HCT116 (cell line): Measurements from ENCODE around the gene EGFL8. TPM values are rescaled to one million over a fixed set of nuclear protein-coding genes. Genes with fewer than 3 reads are reported as not detected.
"Not testable (repeated sequence)": the region's sequence is repeated elsewhere in the genome, so short reads cannot be mapped to it uniquely, and the experiment has no call there.

ENCODE experiments used
- ATAC-seq: fragments of 200-7000 bp; cut with Tn5 transposase; 2 replicates; pipeline ENCODE4 v1.9.1; 2020; ENCODE audit warnings: mild to moderate bottlenecking, moderate library complexity
- BruUV-seq: library from RNA; stranded (reverse); fragments of 400-500 nt; replicated peaks from 2 replicates; lab custom pipeline; 2021; lab: Mats Ljungman, UMichigan
- CTCF ChIA-PET: fragments of 300-600 bp; sonication (Branson Sonifier 250); formaldehyde crosslinking; loops from one replicate; lab custom pipeline; 2021; ENCODE audit warnings: antibody characterized with exemption; lab: Charles Lee
- POLR2A ChIA-PET: fragments of 300-600, 350-600 bp; sonication (Branson Sonifier 250); formaldehyde crosslinking; loops from one replicate; lab custom pipeline; 2021; ENCODE audit warnings: antibody characterized with exemption; lab: Charles Lee
- RAD21 ChIA-PET, 2 experiments: fragments of 300-600 bp; sonication (Branson Sonifier 250); formaldehyde crosslinking; loops; one replicate each; lab custom pipeline; 2023; ENCODE audit warnings: low total read pairs in 2 of 2; ENCODE audit not compliant: uncharacterized antibody in 2 of 2, unreplicated experiment in 2 of 2, low non-redundant PET in 1 of 2; lab: Charles Lee
- DNase-seq: peaks from one replicate; pipeline ENCODE4 v3.0.0-alpha.2; 2010; ENCODE audit warnings: low read depth, low spot score
- H2AFZ ChIP-seq: fragments of 200-600 bp; shearing (Covaris generic), sonication (generic); 2 replicates; pipeline ENCODE4 v1.6.1; 2017; ENCODE audit warnings: low read depth, mixed run types, mixed read lengths, antibody characterized with exemption, low read length; ENCODE audit not compliant: poor library complexity, severe bottlenecking
- H3K27ac ChIP-seq: 2 replicates; pipeline ENCODE4 v1.5.1; 2012; ENCODE audit warnings: low read depth, low read length
- H3K27me3 ChIP-seq: fragments of 200-600 bp; sonication (generic); 2 replicates; pipeline ENCODE4 v1.6.1; 2016; ENCODE audit warnings: mixed run types, low read length, mixed read lengths; ENCODE audit not compliant: insufficient read depth
- H3K36me3 ChIP-seq, 2 experiments: fragments of 200-500 bp in 1 of 2; fragments of 200-600 bp in 1 of 2; sonication (Bioruptor generic) in 1 of 2; sonication (generic) in 1 of 2; 2 replicates each; pipeline versions ENCODE4 v1.5.1 to v1.6.1; 2014 to 2016; ENCODE audit warnings: low read length in 2 of 2, inconsistent platforms in 1 of 2, mixed read lengths in 1 of 2, mixed run types in 1 of 2; ENCODE audit not compliant: insufficient read depth in 2 of 2, control insufficient read depth in 1 of 2
- H3K4me1 ChIP-seq, 2 experiments: fragments of 200-600 bp in 1 of 2; sonication (generic) in 1 of 2; 2 replicates each; pipeline versions ENCODE4 v1.5.1 to v1.6.1; 2012 to 2017; ENCODE audit warnings: low read length in 2 of 2, inconsistent platforms in 1 of 2, mild to moderate bottlenecking in 1 of 2, mixed read lengths in 1 of 2, mixed run types in 1 of 2, moderate library complexity in 1 of 2; ENCODE audit not compliant: insufficient read depth in 2 of 2, control insufficient read depth in 1 of 2
- H3K4me2 ChIP-seq: fragments of 200-600 bp; sonication (generic); 2 replicates; pipeline ENCODE4 v1.6.1; 2017; ENCODE audit warnings: mixed run types, low read length, mixed read lengths
- H3K4me3 ChIP-seq, 2 experiments: fragments of 200-600 bp in 1 of 2; sonication (generic) in 1 of 2; replicated peaks in 1 of 2; 2 replicates each; pipeline ENCODE4 v1.5.1; 2011 to 2016; ENCODE audit warnings: low read length in 2 of 2, control low read depth in 1 of 2, low read depth in 1 of 2, mild to moderate bottlenecking in 1 of 2, mixed read lengths in 1 of 2, mixed run types in 1 of 2
- H3K79me2 ChIP-seq: fragments of 200-600 bp; sonication (generic); 2 replicates; pipeline ENCODE4 v1.6.1; 2017; ENCODE audit warnings: mild to moderate bottlenecking, mixed run types, low read length, moderate library complexity, mixed read lengths; ENCODE audit not compliant: insufficient read depth
- H3K9ac ChIP-seq: fragments of 200-600 bp; sonication (generic); 2 replicates; pipeline ENCODE4 v1.6.1; 2016; ENCODE audit warnings: low read length, mixed read lengths
- H3K9me2 ChIP-seq: fragments of 200-600 bp; sonication (generic), shearing (Covaris generic); 2 replicates; pipeline ENCODE4 v1.6.1; 2017; ENCODE audit warnings: mixed run types, mild to moderate bottlenecking, moderate library complexity; ENCODE audit not compliant: insufficient read depth
- H3K9me3 ChIP-seq, 2 experiments: fragments of 200-500 bp in 1 of 2; fragments of 200-600 bp in 1 of 2; sonication (Bioruptor generic) in 1 of 2; sonication (generic) in 1 of 2; 2 replicates each; pipeline ENCODE4 v1.6.1; 2014 to 2017; ENCODE audit warnings: low read length in 2 of 2, mixed read lengths in 2 of 2, inconsistent platforms in 1 of 2, low read depth in 1 of 2, mild to moderate bottlenecking in 1 of 2, mixed run types in 1 of 2, moderate library complexity in 1 of 2; ENCODE audit not compliant: control insufficient read depth in 1 of 2, insufficient read depth in 1 of 2
- H4K20me1 ChIP-seq: fragments of 200-600 bp; sonication (generic), shearing (Covaris generic); 2 replicates; pipeline ENCODE4 v1.6.1; 2017; ENCODE audit warnings: mixed run types, mild to moderate bottlenecking, moderate library complexity; ENCODE audit not compliant: insufficient read depth
- CEBPB ChIP-seq: IDR thresholded peaks from 2 replicates; pipeline ENCODE4 v1.6.1; 2012; ENCODE audit warnings: low read depth
- POLR2AphosphoS5 ChIP-seq: IDR thresholded peaks from 2 replicates; pipeline ENCODE4 v1.6.1; 2011; ENCODE audit warnings: mild to moderate bottlenecking, low read depth, low read length, moderate library complexity
- SRF ChIP-seq: IDR thresholded peaks from 2 replicates; pipeline ENCODE4 v1.6.1; 2012; ENCODE audit warnings: low read depth
- intact Hi-C: fragments of 100-400 bp; cut with micrococcal nuclease; formaldehyde crosslinking; loops from 2 replicates; pipeline ENCODE4 v1.10.0; 2022
- total RNA-seq: library from RNA; stranded (reverse); gene quantifications from one replicate; pipeline ENCODE4 v1.2.1, GENCODE V29; 2021; ENCODE audit not compliant: unreplicated experiment
- TF ChIP-seq, protein P1 (sequence below): IDR thresholded peaks from 2 replicates; pipeline ENCODE4 v1.6.1; 2012
- TF ChIP-seq, protein P2 (sequence below): IDR thresholded peaks from 2 replicates; pipeline ENCODE4 v1.6.1; 2012

Gene EGFL8
- total RNA-seq, 1 experiment from 2014 or later: 29.0 TPM

DNA sequence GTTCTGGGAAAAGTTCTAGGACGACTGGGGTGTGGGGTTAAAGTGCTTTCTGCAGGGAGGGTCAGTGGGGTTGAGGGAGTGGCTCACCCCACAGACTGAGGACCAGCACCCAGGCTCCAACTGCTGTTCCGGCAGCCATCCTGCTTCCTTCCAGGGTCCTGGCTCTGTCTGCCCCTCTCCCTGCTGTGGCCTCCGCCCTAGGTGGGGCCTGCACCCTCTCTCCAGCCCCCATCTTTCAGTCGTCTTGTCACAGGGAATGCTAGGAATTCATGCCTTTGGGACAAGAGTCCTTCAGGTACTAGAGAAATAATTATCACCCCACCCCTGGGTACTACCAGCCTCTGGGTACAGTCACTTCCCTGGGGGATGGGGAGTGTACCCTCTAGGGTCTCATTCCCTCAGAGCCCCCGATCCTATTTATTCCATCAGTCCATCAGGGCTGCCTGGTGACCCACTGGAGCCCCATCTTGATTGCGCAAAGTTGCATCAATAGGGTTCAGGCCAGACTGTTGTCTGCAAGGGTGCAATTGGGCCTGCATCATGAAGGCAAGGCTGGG, 19.8 kb downstream of the EGFL8 start, which contains the start of gene AGER:
Gene AGER, minus strand, starts transcription at position 170 of the 557 bp plus-strand sequence. Its CDS starts 31 bp downstream, at position 139.
- ATAC-seq: no peak
- Histone ChIP-seq H3K9me2 (no peaks in the 10 kb centered on the region), H3K4me2 (peak within 1 kb of the TSS; percentile 35; the same call in 1 of the 2 replicates), H3K27me3 (no peaks in the 10 kb centered on the region), H3K9ac (peak within 1 kb of the TSS; percentile 33), H3K79me2 (peaks cover 9% of the 10 kb centered on the region), H3K4me1 (peaks cover 9 to 34% of the 10 kb centered on the region in 2 experiments), H2AFZ (no peak within 1 kb of the TSS), H3K4me3 (no peak within 1 kb of the TSS), H3K36me3 (peaks cover 10 to 13% of the 10 kb centered on the region in 2 experiments; a peak in 3 of 4 replicates), H3K9me3 (no peaks in the 10 kb centered on the region), H4K20me1 (no peaks in the 10 kb centered on the region), H3K27ac (peak within 1 kb of the TSS; percentile 43)
- ChIA-PET POLR2A (no interaction called here), CTCF (no interaction called here), RAD21 (no interaction called here)
- no TSS peak for BruUV-seq
- intact Hi-C loops: no loop called here
- TF ChIP-seq CEBPB (no peak), SRF (no peak), POLR2AphosphoS5 (peak; percentile 47)
- TF ChIP-seq, protein P1, sequence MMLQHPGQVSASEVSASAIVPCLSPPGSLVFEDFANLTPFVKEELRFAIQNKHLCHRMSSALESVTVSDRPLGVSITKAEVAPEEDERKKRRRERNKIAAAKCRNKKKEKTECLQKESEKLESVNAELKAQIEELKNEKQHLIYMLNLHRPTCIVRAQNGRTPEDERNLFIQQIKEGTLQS: no peak
- TF ChIP-seq, protein P2, sequence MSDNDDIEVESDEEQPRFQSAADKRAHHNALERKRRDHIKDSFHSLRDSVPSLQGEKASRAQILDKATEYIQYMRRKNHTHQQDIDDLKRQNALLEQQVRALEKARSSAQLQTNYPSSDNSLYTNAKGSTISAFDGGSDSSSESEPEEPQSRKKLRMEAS: no peak
- no peak for DNase-seq

DNA sequence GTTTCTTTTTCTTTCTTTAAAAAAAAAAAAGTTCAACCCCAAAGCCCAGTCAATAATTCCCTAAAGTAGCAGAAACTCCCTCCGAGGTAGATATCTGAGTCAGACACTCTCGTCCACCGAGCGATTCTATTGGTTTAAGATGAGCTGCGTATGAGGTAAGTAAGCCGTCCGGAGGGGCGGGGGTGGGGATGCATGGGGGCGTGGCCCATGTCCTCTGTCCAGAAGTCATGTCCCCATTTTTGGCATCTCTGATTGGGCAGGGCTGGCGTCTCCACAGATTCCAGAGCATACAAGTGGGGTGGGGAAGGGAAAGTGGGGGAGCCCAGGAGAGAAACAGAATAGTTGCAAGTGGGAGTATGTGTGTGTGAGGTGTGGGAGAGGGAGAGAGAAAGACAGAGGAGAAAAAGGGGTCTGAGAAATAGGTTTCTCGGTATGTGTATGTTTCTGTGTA, 21.3 kb downstream of the EGFL8 start:
- peak overlapping the region; percentile 13 to 23; a peak in 1 of 4 replicates for H3K4me3 ChIP-seq
- BruUV-seq, H3K9me2 ChIP-seq, intact Hi-C loops, H4K20me1 ChIP-seq, H2AFZ ChIP-seq, H3K27me3 ChIP-seq, RAD21 ChIA-PET, H3K9me3 ChIP-seq: not testable (repeated sequence)
- POLR2A ChIA-PET: interaction anchor here (0.7 to 1.2 kb wide), 5 partner anchors 10 to 786 kb away, joined by 3 to 11 read pairs (median 4); partner anchors contain the start of gene FKBPL
- H3K4me2 ChIP-seq: peak overlapping the region; percentile 35
- H3K27ac ChIP-seq: peak overlapping the region; percentile 44; the same call in 1 of the 2 replicates
- peak overlapping the region; percentile 33; the same call in 1 of the 2 replicates for H3K9ac ChIP-seq
- H3K79me2 ChIP-seq: peaks cover 13% of the 10 kb centered on the region
- peak; percentile 81 for DNase-seq
- H3K4me1 ChIP-seq: peaks cover 6 to 37% of the 10 kb centered on the region in 2 experiments
- peaks cover 10 to 11% of the 10 kb centered on the region in 2 experiments; a peak in 3 of 4 replicates for H3K36me3 ChIP-seq
- peak; percentile 74 for ATAC-seq
- CTCF ChIA-PET: interaction anchor here (1.3 kb wide), 1 partner anchor 10 kb away, joined by 4 read pairs; no protein-coding TSS in a partner anchor

DNA sequence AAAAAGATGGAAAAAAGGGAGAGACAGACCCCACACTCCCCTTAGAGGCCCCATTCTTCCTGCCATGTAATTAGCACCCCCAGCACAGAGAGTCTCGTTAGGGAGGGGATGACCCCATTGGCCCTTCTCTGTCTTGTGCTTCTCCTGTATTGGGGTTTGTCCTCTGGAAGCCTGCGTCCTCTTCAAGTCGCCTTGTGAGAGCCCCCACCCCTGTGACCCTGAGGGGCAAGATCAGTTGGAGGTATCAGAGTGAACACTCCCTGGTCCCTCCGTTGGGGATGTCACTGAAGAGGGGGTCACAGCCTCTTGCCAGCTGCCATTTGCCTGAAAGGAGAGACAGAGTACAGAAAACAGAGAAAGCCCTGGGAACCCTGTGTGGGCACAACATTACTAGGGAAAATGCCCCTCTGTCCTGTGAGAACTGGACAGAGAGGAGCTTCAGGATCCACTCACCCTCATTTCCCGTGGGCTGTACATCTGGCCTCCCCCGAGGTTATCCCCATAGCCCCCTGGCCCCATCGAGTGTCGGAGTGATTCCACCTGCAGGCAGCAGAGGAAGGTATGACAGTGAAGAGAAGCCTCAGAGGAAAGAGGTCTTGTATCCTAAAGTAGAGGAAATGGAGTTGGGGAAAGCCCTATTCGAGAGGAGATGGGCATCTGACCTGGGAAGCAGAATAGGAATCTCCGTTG, 21.9 kb downstream of the EGFL8 start:
- ATAC-seq, H3K9me3 ChIP-seq, H2AFZ ChIP-seq, H3K9me2 ChIP-seq, BruUV-seq, DNase-seq, H3K9ac ChIP-seq, RAD21 ChIA-PET, H4K20me1 ChIP-seq, H3K27me3 ChIP-seq, intact Hi-C loops, H3K4me3 ChIP-seq: not testable (repeated sequence)
- CTCF ChIA-PET: interaction anchor here (1.3 kb wide), 1 partner anchor 9 kb away, joined by 4 read pairs; no protein-coding TSS in a partner anchor
- H3K4me2 ChIP-seq: 0 out of 2 replicates have a peak overlapping the region, but pooled peaks have one; percentile 35
- POLR2A ChIA-PET: interaction anchor here (0.7 to 1.2 kb wide), 3 partner anchors 9 to 607 kb away, joined by 3 to 11 read pairs (median 5); partner anchors contain the start of gene FKBPL
- peaks cover 13% of the 10 kb centered on the region for H3K79me2 ChIP-seq
- peaks cover 5 to 10% of the 10 kb centered on the region in 2 experiments; a peak in 3 of 4 replicates for H3K36me3 ChIP-seq
- peak overlapping the region; percentile 44; the same call in 1 of the 2 replicates for H3K27ac ChIP-seq
- peaks cover 12 to 43% of the 10 kb centered on the region in 2 experiments for H3K4me1 ChIP-seq
